GM21737 (cell line): ENCODE results near the gene ZNF324.

Experiments
- ATAC-seq: cut with Tn5 transposase; IDR thresholded peaks from one replicate; pipeline ENCODE4 v1.9.1; 2021; ENCODE audit warnings: mild to moderate bottlenecking, moderate library complexity; ENCODE audit not compliant: unreplicated experiment

The ZNF324 gene

GRCh38 chr19:58520257-58520599, 53.3 kb downstream of the ZNF324 start:
- ATAC-seq = no peak

- no peak for ATAC-seq
Observed at GRCh38 chr19:58521651-58522050, 54.8 kb downstream of the ZNF324 start.

- ATAC-seq = no peak
Observed at GRCh38 chr19:58522709-58523108, 55.8 kb downstream of the ZNF324 start.
